ENCODE results near the gene SMARCB1. TPM values are rescaled to one million over a fixed set of nuclear protein-coding genes. Genes with fewer than 3 reads are reported as not detected.
A peak's percentile ranks its signal among the peaks of the same experiment; 100 is the strongest.

Gene SMARCB1
- total and polyA plus RNA-seq, 5 donors from 2014 or later: 28.3 to 58.4 (median 30.6) TPM

DNA sequence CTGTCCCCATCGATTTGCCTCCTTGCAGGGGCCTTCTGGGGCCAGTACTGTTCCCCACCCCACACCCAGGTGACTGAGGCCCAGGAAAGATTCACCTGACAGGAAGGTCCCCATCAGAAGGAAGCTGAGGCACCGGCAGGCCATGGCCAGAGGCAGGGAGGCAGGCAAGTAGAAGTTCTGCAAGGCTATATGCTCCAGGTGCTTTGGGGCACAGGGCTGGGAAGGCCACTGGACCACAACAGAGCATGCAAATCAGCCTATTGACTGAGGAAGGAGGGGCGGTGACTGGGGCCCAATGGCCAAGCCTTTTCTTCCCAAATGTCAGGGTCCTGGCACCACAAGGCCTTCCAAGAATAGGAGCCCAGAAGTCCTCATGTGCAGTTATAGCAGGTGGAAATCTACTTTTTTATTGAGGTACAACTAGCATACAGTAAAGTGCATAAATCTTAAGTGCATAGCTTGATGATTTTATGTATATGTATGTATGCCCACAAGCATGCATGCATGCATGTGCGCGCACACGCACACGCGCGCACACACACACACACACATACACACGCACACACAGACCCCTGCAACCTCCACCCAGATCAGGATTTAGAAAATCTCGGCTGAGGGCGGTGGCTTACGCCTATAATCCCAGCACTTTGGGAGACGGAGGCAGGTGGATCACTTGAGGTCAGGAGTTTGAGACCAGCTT lies 32.4 kb upstream of the SMARCB1 start, which contains the start of gene VPREB3:
TSS of gene VPREB3 (minus strand) at position 206 of the 700 bp plus-strand sequence. CDS start at position 144, 62 bp downstream.
- Mint-ChIP-seq H3K4me1 (peaks cover 0 to 15% (median 10%) of the 10 kb centered on the region in 4 donors), H3K27ac (peak within 1 kb of the TSS in 1 of 3 donors; percentile 12), H3K4me3 (peak within 1 kb of the TSS in 3 of 4 donors; percentile 24 to 77 (median 60)), H3K9me3 (no peaks in the 10 kb centered on the region), H3K27me3 (peaks cover 12% of the 10 kb centered on the region), H3K36me3 (peaks cover 5% of the 10 kb centered on the region)
- ATAC-seq (ENCODE audit: low read depth in 2 of 2) (no peak), DNase-seq (no peak)
- no peaks in the 10 kb centered on the region for H3K36me3 ChIP-seq (ENCODE audit: control insufficient read depth, insufficient read depth, low read length)
- no peaks in the 10 kb centered on the region for H3K27me3 ChIP-seq (ENCODE audit: control insufficient read depth, insufficient read depth, low read length)
- no peaks in the 10 kb centered on the region for H3K9me3 ChIP-seq (ENCODE audit: control insufficient read depth in 2 of 2, low read length in 2 of 2)
- H3K4me3 ChIP-seq (ENCODE audit: low read depth, low read length): no peak within 1 kb of the TSS
- no peak within 1 kb of the TSS for H3K27ac ChIP-seq (ENCODE audit: insufficient read depth, low read length, poor library complexity, severe bottlenecking)
- H3K4me1 ChIP-seq (ENCODE audit: control insufficient read depth, insufficient read depth, low read length, poor library complexity, severe bottlenecking): peaks cover 14% of the 10 kb centered on the region

DNA sequence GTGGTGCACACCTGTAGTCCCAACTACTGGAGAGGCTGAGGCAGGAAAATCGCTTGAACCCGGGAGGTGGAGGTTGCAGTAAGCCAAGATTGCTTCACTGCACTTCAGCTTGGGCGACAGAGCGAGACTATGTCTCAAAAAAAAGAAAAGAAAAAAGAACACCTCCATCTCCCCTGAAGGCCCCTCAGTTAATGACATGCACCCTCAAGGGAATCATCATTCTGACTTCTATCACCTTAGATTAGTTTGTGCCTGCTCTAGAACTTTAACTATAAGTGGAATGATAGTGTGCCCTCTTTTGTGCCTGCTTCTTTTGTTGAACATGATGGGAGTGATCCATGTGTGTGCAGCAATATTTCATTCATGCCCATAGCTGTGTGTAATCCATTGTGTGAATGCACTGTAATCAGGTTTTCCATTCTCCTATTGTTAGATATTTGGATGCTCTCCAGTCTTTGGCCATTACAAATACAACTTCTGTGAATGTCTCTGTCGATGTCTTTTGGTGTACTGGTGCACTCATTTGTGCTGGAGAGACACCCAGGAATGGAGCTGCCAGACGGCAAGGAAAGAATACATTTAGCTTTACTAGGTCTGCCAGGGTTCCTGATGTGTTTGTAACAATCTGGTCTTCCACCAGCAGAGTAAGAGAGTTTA lies 31.7 kb upstream of the SMARCB1 start:
- no peak for DNase-seq
- Histone ChIP-seq H3K27ac (ENCODE audit: insufficient read depth, low read length, poor library complexity, severe bottlenecking) (no peak overlapping the region), H3K36me3 (ENCODE audit: control insufficient read depth, insufficient read depth, low read length) (no peaks in the 10 kb centered on the region), H3K27me3 (ENCODE audit: control insufficient read depth, insufficient read depth, low read length) (no peaks in the 10 kb centered on the region), H3K9me3 (ENCODE audit: control insufficient read depth in 2 of 2, low read length in 2 of 2) (no peaks in the 10 kb centered on the region), H3K4me3 (ENCODE audit: low read depth, low read length) (no peak overlapping the region), H3K4me1 (ENCODE audit: control insufficient read depth, insufficient read depth, low read length, poor library complexity, severe bottlenecking) (peaks cover 13% of the 10 kb centered on the region)
- Mint-ChIP-seq H3K4me3 (peak overlapping the region in 1 of 4 donors; percentile 27), H3K4me1 (peaks cover 0 to 11% (median 7%) of the 10 kb centered on the region in 4 donors), H3K27me3 (peaks cover 12% of the 10 kb centered on the region), H3K9me3 (no peaks in the 10 kb centered on the region), H3K36me3 (no peaks in the 10 kb centered on the region), H3K27ac (peak overlapping the region in 1 of 3 donors; percentile 12)
- no peak for ATAC-seq (ENCODE audit: low read depth in 2 of 2)

DNA sequence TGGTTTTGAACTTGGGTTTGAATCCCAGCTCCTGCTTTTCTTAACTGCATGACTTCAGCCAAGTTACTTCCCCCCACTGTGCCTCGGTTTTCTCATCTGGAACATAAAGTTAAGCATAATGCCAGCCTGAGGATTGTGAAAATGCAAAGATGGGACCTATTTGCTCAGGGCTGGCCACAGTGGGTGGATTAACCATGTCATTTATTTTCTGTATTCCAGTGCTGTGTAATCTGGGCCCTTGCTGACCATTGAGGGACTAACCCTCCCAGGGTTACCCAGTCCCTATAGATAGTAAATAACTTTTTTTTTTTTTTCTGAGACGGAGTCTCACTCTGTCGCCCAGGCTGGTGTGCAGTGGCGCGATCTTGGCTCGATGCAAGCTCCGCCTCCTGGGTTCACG lies 31.1 kb upstream of the SMARCB1 start:
- H3K9me3 Mint-ChIP-seq: no peaks in the 10 kb centered on the region
- DNase-seq (no peak), ATAC-seq (ENCODE audit: low read depth in 2 of 2) (no peak)
- peaks cover 0 to 10% (median 3%) of the 10 kb centered on the region in 4 donors for H3K4me1 Mint-ChIP-seq
- Histone ChIP-seq H3K4me1 (ENCODE audit: control insufficient read depth, insufficient read depth, low read length, poor library complexity, severe bottlenecking) (peaks cover 7% of the 10 kb centered on the region), H3K9me3 (ENCODE audit: control insufficient read depth in 2 of 2, low read length in 2 of 2) (no peaks in the 10 kb centered on the region), H3K27me3 (ENCODE audit: control insufficient read depth, insufficient read depth, low read length) (no peaks in the 10 kb centered on the region), H3K27ac (ENCODE audit: insufficient read depth, low read length, poor library complexity, severe bottlenecking) (no peak overlapping the region), H3K36me3 (ENCODE audit: control insufficient read depth, insufficient read depth, low read length) (no peaks in the 10 kb centered on the region), H3K4me3 (ENCODE audit: low read depth, low read length) (no peak overlapping the region)
- H3K36me3 Mint-ChIP-seq: no peaks in the 10 kb centered on the region
- peaks cover 8% of the 10 kb centered on the region for H3K27me3 Mint-ChIP-seq
- no peak overlapping the region for H3K4me3 Mint-ChIP-seq
- peak overlapping the region in 1 of 3 donors; percentile 12 for H3K27ac Mint-ChIP-seq

DNA sequence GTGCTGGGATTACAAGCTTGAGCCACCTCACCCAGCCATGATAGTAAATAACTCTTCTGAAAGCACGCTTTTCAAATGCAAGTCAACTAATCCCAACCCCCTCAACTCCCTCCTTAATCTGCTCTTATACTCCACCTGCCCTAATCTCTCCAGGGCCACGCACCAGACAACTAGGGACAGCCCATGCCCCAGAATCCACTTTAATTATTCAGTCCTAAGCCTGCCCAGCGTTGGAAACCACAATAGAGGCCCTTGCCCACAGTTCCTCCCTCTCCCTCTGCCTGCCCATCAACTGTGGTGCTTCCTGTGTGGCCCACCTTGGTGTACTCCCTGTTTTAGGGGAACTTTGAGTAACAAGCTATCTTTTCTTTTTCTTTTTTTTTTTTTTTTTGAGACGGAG lies 29.9 kb upstream of the SMARCB1 start:
- Mint-ChIP-seq H3K27me3 (peaks cover 8% of the 10 kb centered on the region), H3K9me3 (no peaks in the 10 kb centered on the region), H3K27ac (peak overlapping the region in 1 of 3 donors; percentile 10), H3K4me3 (no peak overlapping the region), H3K4me1 (peaks cover 0 to 10% (median 3%) of the 10 kb centered on the region in 4 donors), H3K36me3 (no peaks in the 10 kb centered on the region)
- Histone ChIP-seq H3K4me1 (ENCODE audit: control insufficient read depth, insufficient read depth, low read length, poor library complexity, severe bottlenecking) (no peaks in the 10 kb centered on the region), H3K4me3 (ENCODE audit: low read depth, low read length) (no peak overlapping the region), H3K27me3 (ENCODE audit: control insufficient read depth, insufficient read depth, low read length) (no peaks in the 10 kb centered on the region), H3K9me3 (ENCODE audit: control insufficient read depth in 2 of 2, low read length in 2 of 2) (no peaks in the 10 kb centered on the region), H3K27ac (ENCODE audit: insufficient read depth, low read length, poor library complexity, severe bottlenecking) (no peak overlapping the region), H3K36me3 (ENCODE audit: control insufficient read depth, insufficient read depth, low read length) (no peaks in the 10 kb centered on the region)
- ATAC-seq (ENCODE audit: low read depth in 2 of 2) (no peak), DNase-seq (no peak)

DNA sequence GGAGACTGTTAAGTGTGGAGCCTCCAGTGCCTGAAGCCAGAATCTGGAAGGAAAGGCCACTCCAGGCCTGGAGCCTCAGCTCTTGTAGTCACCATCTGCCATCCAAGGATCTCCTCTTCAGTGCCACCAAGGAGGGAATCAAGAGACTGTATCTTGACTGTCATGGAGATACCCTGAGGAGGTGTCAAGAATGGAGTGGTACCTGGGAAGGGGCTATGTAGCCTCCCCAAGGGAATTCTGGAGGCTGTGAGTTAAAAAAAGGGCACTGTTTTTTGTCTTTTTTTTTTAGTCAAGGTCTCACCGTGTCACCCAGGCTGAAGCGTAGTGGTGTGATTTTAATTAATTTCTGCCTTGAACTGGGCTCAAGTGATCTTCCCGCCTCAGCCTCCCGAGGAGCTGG lies 27.2 kb upstream of the SMARCB1 start:
- no peak overlapping the region for H3K27ac Mint-ChIP-seq

DNA sequence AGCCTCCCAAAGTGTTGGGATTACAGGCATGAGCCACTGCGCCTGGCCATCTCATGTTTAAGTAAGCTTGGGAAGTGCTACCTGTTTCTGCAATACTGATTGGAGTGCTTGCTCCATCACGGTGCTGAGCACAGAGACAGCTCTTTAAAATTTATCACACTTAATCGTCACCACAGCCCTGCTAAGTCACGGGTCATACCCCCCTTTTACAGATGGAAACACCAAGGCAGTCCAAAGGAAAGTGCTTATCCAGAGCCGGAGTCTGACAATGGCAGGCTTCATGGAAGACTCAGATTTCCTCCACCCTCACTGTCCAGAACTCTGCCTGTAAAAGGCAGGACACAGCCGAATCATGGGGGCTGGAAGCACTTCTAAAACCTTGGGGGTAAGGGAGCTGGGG lies 26.7 kb upstream of the SMARCB1 start:
- Histone ChIP-seq H3K27me3 (ENCODE audit: control insufficient read depth, insufficient read depth, low read length) (no peaks in the 10 kb centered on the region), H3K4me1 (ENCODE audit: control insufficient read depth, insufficient read depth, low read length, poor library complexity, severe bottlenecking) (peaks cover 22% of the 10 kb centered on the region), H3K27ac (ENCODE audit: insufficient read depth, low read length, poor library complexity, severe bottlenecking) (no peak overlapping the region), H3K9me3 (ENCODE audit: control insufficient read depth in 2 of 2, low read length in 2 of 2) (no peaks in the 10 kb centered on the region), H3K4me3 (ENCODE audit: low read depth, low read length) (no peak overlapping the region), H3K36me3 (ENCODE audit: control insufficient read depth, insufficient read depth, low read length) (no peaks in the 10 kb centered on the region)
- no peaks in the 10 kb centered on the region for H3K9me3 Mint-ChIP-seq
- peak overlapping the region in 2 of 4 donors; percentile 29 to 78 for H3K4me3 Mint-ChIP-seq
- peaks cover 5% of the 10 kb centered on the region for H3K27me3 Mint-ChIP-seq
- no peaks in the 10 kb centered on the region for H3K36me3 Mint-ChIP-seq
- no peak overlapping the region for H3K27ac Mint-ChIP-seq
- DNase-seq (no peak), ATAC-seq (ENCODE audit: low read depth in 2 of 2) (no peak)
- peaks cover 0 to 25% (median 6%) of the 10 kb centered on the region in 4 donors for H3K4me1 Mint-ChIP-seq

More for the DNA sequence above, 27.2 kb upstream of the SMARCB1 start:
- Mint-ChIP-seq H3K4me1 (peaks cover 0 to 23% (median 4%) of the 10 kb centered on the region in 4 donors), H3K9me3 (no peaks in the 10 kb centered on the region), H3K27me3 (peaks cover 5% of the 10 kb centered on the region), H3K4me3 (no peak overlapping the region), H3K36me3 (no peaks in the 10 kb centered on the region)
- Histone ChIP-seq H3K27ac (ENCODE audit: insufficient read depth, low read length, poor library complexity, severe bottlenecking) (no peak overlapping the region), H3K4me1 (ENCODE audit: control insufficient read depth, insufficient read depth, low read length, poor library complexity, severe bottlenecking) (peaks cover 21% of the 10 kb centered on the region), H3K36me3 (ENCODE audit: control insufficient read depth, insufficient read depth, low read length) (no peaks in the 10 kb centered on the region), H3K9me3 (ENCODE audit: control insufficient read depth in 2 of 2, low read length in 2 of 2) (no peaks in the 10 kb centered on the region), H3K27me3 (ENCODE audit: control insufficient read depth, insufficient read depth, low read length) (no peaks in the 10 kb centered on the region), H3K4me3 (ENCODE audit: low read depth, low read length) (no peak overlapping the region)
- DNase-seq (no peak), ATAC-seq (ENCODE audit: low read depth in 2 of 2) (no peak)

DNA sequence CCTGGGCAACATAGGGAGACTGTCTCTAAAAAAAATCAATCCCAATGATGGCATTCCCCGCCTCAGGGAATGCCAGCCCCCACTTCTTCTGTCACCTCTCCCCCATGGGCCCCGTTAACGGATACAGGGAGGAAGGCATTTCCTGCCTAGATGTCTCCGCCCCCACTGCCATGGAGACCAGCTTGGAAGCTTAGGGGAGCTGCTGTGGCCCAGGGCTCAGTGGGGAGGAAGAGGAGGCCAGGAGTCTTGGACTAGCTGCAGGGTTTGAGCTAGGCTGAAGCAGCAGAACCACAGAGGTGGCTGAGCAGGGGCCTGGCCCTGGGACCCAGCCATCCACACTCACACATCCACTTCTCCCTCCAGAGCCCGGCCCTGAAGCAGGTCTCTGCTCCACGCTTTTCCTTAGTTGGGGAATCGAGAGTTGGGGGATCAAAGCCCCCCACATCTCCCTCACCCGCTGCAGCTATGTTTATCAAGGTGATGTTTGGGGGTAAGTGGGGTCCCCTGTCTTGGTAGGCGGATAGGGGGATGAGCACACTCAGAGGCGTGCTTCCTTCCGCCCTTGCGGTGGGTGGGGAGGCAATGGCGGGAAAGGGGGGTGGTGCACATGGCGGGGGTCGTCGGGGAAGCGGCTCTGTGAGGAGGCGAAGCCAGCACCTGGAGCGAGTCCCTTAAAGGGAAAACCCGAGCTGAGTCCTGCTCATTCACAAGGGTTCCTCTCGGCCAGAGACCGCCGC lies 23.8 kb upstream of the SMARCB1 start, which contains the start of gene C22orf15:
TSS of gene C22orf15 (plus strand) at position 149 of the 737 bp plus-strand sequence. CDS start at position 466, 317 bp downstream.
- H3K27ac ChIP-seq (ENCODE audit: insufficient read depth, low read length, poor library complexity, severe bottlenecking): peak within 1 kb of the TSS; percentile 26
- Mint-ChIP-seq H3K27ac (peak within 1 kb of the TSS; percentile 38 to 71 (median 62)), H3K4me3 (peak within 1 kb of the TSS; percentile 70 to 88 (median 83)), H3K9me3 (no peaks in the 10 kb centered on the region), H3K4me1 (peaks cover 0 to 42% (median 4%) of the 10 kb centered on the region in 4 donors), H3K27me3 (no peaks in the 10 kb centered on the region), H3K36me3 (no peaks in the 10 kb centered on the region)
- no peak for ATAC-seq (ENCODE audit: low read depth in 2 of 2)
- no peaks in the 10 kb centered on the region for H3K36me3 ChIP-seq (ENCODE audit: control insufficient read depth, insufficient read depth, low read length)
- H3K4me1 ChIP-seq (ENCODE audit: control insufficient read depth, insufficient read depth, low read length, poor library complexity, severe bottlenecking): peaks cover 33% of the 10 kb centered on the region
- H3K9me3 ChIP-seq (ENCODE audit: control insufficient read depth in 2 of 2, low read length in 2 of 2): no peaks in the 10 kb centered on the region
- H3K27me3 ChIP-seq (ENCODE audit: control insufficient read depth, insufficient read depth, low read length): no peaks in the 10 kb centered on the region
- H3K4me3 ChIP-seq (ENCODE audit: low read depth, low read length): peak within 1 kb of the TSS; percentile 44
- DNase-seq: peak in 1 of 3 donors; percentile 46
